ENCODE measurements around the gene C19orf73.
"Not testable (repeated sequence)": the region's sequence is repeated elsewhere in the genome, so short reads cannot be mapped to it uniquely, and the experiment has no call there.

Gene C19orf73

DNA sequence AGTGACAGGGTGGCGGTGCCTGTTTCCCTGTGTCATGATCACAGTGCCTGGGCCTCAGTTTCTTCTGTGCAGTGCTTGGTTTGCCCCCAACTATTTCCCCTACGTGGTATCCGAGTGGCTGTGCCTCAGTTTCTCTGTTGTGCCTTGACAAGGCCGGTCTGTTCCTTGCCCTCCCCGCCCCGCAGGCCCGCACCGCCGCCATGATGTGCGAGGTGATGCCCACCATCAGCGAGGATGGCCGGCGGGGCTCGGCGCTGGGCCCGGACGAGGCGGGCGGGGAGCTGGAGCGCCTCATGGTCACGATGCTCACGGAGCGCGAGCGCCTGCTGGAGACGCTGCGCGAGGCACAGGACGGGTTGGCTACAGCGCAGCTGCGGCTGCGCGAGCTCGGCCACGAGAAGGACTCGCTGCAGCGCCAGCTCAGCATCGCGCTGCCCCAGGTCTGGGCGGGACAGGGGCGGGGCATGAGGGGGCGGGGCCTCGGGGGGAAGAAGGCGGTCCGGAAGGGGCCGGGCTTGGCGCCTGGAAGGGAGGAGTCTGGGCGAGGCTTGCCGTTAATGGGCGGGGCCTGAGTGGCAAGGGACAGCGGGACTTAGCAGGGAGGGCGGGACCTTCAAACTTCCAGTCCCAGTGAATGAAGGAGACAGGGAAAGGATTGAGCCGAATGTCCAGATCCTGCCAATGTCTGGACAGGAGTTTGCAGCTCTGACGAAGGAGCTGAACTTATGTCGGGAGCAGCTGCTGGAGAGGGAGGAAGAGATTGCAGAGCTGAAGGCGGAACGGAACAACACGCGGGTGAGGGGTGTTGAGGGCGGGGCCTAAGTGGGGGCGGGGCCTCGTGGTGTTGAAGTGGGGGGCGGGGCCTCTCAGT is 9.0 kb upstream of the C19orf73 start:
- TF ChIP-seq, protein P1, sequence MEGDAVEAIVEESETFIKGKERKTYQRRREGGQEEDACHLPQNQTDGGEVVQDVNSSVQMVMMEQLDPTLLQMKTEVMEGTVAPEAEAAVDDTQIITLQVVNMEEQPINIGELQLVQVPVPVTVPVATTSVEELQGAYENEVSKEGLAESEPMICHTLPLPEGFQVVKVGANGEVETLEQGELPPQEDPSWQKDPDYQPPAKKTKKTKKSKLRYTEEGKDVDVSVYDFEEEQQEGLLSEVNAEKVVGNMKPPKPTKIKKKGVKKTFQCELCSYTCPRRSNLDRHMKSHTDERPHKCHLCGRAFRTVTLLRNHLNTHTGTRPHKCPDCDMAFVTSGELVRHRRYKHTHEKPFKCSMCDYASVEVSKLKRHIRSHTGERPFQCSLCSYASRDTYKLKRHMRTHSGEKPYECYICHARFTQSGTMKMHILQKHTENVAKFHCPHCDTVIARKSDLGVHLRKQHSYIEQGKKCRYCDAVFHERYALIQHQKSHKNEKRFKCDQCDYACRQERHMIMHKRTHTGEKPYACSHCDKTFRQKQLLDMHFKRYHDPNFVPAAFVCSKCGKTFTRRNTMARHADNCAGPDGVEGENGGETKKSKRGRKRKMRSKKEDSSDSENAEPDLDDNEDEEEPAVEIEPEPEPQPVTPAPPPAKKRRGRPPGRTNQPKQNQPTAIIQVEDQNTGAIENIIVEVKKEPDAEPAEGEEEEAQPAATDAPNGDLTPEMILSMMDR (IDR thresholded peaks at IDR 0.05; ENCODE audit: low read depth, low read length), result no peak
- peak overlapping the region; percentile 44 for H3K4me3 ChIP-seq (ENCODE audit: low read depth, low read length)

DNA sequence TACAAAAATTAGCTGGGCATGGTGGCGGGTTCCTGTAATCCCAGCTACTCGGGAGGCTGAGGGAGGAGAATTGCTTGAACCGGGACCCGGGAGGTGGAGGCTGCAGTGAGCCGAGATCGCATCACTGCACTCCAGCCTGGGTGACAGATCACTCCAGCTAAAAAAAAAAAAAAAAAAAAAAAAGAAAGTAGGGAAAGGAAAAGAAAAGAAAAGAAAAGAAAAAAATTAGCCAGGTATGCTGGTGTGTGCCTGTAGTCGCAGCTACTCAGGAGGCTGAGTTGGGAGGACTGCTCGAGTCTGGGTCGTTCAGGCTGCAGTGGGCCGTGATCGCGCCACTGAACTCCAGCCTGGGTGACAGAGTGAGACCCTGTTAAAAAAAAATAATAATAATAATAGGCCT is 8.3 kb upstream of the C19orf73 start:
- not testable (repeated sequence) for H3K4me3 ChIP-seq (ENCODE audit: low read depth, low read length)

DNA sequence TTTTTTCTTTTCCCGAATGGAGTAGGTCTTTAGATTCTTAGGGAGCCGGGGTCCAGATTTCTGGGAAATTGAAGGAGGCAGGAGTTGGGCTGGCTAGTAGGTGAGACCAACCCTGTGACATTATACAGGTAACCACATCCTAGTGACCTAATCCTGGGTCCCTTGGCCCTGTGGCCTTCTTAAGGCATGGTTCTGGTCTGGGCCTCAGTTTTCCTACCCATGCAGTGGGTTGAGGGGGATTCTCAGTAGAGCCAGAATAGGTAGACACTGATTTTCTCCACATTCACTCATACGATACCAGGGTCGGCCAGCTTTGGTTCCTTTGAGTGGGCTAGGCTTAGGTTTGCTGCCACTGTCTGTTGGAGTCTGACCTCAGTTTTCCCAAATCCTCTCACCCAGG is 7.6 kb upstream of the C19orf73 start:
- no peak overlapping the region for H3K4me3 ChIP-seq (ENCODE audit: low read depth, low read length)
- TF ChIP-seq, protein P1 (IDR thresholded peaks at IDR 0.05; ENCODE audit: low read depth, low read length), result no peak

DNA sequence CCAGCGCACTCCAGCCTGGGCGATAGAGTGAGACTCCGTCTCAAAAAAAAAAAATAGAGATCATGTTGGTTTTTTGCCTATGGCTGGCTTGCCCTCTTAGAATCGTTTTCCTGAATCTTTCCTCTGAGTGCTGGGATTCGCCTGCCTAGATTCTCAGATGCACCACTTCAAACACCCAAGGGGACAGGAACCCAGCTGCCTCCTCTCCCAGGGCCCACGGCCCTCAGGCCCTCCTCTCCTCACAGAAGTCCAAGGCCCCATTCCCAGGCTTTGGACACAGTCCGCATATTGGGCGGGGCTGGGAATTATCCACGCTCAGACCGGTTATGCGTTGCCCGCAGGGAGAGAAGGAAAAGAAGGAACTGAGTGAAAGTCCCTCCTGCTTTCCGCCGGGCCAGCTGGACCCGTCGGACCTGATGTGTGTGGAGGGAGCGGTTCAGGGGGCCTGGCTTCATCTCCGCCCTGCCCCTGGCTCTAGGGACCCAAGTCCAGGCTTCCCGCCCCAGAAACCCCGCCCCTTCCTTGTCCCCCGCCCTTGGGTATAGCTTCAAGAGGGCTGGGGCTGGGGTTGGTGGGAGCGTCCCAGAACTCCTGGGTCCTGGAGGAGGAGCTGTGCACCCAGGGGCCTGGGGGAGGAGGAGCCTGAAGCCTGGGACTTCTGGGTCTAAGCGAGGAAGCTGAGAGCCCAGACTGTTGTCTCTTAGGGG is 6.2 kb upstream of the C19orf73 start:
- H3K4me3 ChIP-seq (ENCODE audit: low read depth, low read length), result no peak overlapping the region
- TF ChIP-seq, protein P1 (IDR thresholded peaks at IDR 0.05; ENCODE audit: low read depth, low read length), result no peak

DNA sequence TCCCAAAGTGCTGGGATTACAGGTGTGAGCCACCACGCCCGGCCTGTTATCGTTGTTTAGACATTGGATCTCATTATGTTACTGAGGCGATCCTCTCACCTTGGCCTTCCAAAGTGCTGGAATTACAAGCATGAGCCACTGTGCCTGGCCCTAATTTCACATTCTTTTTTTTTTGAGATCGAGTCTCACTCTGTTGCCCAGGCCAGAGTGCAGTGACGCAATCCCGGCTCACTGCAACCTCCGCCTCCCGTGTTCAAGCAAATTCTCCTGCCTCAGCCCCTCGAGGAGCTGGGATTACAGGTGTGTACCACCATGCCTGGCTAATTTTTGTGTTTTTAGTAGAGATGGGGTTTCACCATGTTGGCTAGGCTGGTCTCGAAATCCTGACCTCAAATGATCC is 4.3 kb upstream of the C19orf73 start:
- H3K4me3 ChIP-seq (ENCODE audit: low read depth, low read length), result not testable (repeated sequence)

DNA sequence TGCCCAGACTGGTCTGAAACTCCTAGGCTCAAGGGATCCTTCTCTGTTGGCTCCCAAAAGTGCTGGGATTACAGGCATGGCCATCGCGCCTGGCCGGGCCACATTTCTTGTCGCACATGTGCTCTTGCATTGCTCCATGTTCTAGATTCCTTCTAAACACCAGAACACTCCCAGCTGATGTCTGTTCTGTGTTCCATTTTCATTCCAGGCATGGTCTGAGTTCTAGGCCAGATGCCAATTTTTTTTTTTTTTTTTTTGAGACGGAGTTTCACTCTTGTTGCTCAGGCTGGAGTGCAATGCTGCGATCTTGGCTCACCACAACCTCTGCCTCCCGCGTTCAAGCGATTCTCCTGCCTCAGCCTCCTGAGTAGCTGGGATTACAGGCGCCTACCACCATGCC is 2.9 kb upstream of the C19orf73 start:
- H3K4me3 ChIP-seq (ENCODE audit: low read depth, low read length), result not testable (repeated sequence)

DNA sequence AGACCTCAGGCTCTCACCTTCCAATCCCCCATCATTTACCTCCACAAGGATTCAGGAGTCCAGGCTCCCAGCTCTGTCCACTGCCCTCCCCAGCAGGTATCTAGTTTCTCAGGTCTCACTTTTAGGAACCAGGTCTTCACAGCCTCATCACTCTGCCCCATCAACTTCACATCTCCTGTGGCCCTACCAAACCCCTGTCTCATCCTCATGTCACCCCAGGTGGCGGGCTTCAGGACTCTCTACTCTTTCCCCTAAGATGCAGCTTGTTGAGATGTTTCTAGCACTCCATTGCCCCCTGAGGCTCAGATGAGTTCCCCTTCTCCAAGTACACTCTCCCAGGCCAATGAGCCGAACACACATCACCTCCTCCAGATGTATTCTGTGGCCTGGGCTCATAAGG is 1.9 kb upstream of the C19orf73 start:
- TF ChIP-seq, protein P1 (IDR thresholded peaks at IDR 0.05; ENCODE audit: low read depth, low read length), result no peak
- no peak overlapping the region for H3K4me3 ChIP-seq (ENCODE audit: low read depth, low read length)

DNA sequence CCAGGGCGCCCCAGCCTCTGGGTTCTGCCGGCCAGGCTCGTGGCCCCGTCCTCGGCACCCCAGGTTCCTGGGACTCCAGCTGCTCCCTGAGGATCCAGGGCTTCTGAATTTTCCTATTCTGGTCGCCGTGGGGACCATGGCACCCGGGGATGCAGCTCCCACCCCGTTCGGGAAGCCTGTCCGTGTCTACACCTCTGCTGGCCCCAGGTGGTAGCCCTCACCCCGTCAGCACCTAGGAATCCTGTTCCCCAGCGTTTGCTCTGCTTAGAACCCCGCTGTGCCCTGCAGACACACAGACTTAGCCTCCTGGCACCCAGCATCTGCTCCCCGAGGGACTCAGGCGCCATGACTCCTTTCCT is 1.4 kb upstream of the C19orf73 start:
- TF ChIP-seq, protein P1 (IDR thresholded peaks at IDR 0.05; ENCODE audit: low read depth, low read length), result no peak
- no peak overlapping the region for H3K4me3 ChIP-seq (ENCODE audit: low read depth, low read length)

Data from WI38 (cell line).